ENCODE data around the gene UROC1. TPM values are rescaled to one million over a fixed set of nuclear protein-coding genes. Genes with fewer than 3 reads are reported as not detected.

UROC1 gene
- total and polyA plus RNA-seq, 9 of the 15 experiments (the other 6 are each of a cell fraction or from before 2014, with no cell fraction given) = not detected

DNA sequence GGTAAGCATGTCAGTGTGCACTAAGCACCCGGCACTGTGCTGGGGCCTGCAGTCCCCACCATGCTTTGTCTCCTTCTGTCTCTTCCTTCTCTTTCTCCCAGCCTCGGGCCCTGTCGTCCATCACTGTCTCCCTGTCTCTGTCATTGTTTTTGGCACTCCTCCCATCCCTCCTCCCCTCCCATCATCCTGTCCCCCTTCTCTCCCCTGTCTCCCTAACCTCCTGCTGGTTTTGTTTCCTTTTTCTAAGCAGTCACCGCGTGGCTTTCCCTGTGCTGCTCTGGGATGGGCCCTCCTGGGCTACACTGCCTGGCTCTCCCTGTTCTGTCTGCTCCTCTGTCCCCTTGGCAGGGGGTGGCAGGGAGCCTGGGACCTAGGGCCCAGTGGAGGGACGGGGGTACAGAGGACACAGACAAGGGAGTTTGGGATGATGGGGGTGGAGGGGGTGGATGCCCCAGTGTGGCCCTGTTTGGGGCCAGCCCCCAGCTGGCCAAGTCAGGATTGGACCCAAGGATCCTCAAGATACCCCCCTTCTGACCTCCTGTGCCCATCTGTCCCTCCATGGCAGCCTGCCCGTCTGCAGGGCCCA is 12.1 kb upstream of the UROC1 start:
- Histone ChIP-seq H3K9me1 (ENCODE audit: control insufficient read depth, insufficient read depth, low read length) (no peaks in the 10 kb centered on the region), H3K4me3 (no peak overlapping the region), H3K4me1 (replicated peaks in 1 of 2; ENCODE audit: control insufficient read depth in 2 of 2, insufficient read depth in 2 of 2, low read length in 2 of 2) (peaks cover 0 to 1% of the 10 kb centered on the region in 2 experiments; a peak in 2 of 5 replicates), H3K9ac (ENCODE audit: insufficient read depth in 1 of 2, low read depth in 2 of 2, low read length in 2 of 2) (no peak overlapping the region), H3K4me2 (ENCODE audit: insufficient read depth, low read length) (no peak overlapping the region), H3K27ac (ENCODE audit: extremely low read depth, low read depth, low read length) (no peak overlapping the region), H2AFZ (ENCODE audit: low read depth, low read length) (no peak overlapping the region), H3K79me2 (ENCODE audit: control insufficient read depth, insufficient read depth, low read length) (no peaks in the 10 kb centered on the region), H3K9me3 (replicated peaks; ENCODE audit: control insufficient read depth, insufficient read depth, low read depth, low read length) (no peaks in the 10 kb centered on the region), H3K27me3 (ENCODE audit: control insufficient read depth in 2 of 2, insufficient read depth in 2 of 2, low read length in 2 of 2) (peaks cover 0 to 4% of the 10 kb centered on the region in 2 experiments; a peak in 1 of 5 replicates), H3K36me3 (ENCODE audit: control insufficient read depth, insufficient read depth, low read length) (no peaks in the 10 kb centered on the region), H4K20me1 (replicated peaks; ENCODE audit: control insufficient read depth, insufficient read depth, low read length) (no peaks in the 10 kb centered on the region; the same call in 1 of the 2 replicates)
- intact Hi-C loops (cut with micrococcal nuclease) = loop anchor here (10.0 kb wide), 2 partner anchors 135 to 215 kb away; no protein-coding TSS in a partner anchor
- FAIRE-seq (no peak), ATAC-seq (no peak), DNase-seq (ENCODE audit: extremely low read depth in 1 of 4, low spot score in 3 of 4) (no peak)
- no TSS peak for BruUV-seq (replicated peaks)
- ChIA-PET CTCF (ENCODE audit: low intra/inter-chr PET ratio) (no interaction called here), POLR2A (no interaction called here)
- in situ Hi-C loops (cut with MboI) = no loop called here
- no peak for TF ChIP-seq MAZ (CRISPR knock-in tag; conservative IDR thresholded peaks at IDR 0.05 in 1 of 2, IDR thresholded peaks at IDR 0.05 in 1 of 2)
- TF ChIP-seq ZNF263 (CRISPR knock-in tag; IDR thresholded peaks at IDR 0.05; ENCODE audit: borderline replicate concordance) = peak; percentile 42; the same call in 1 of the 2 replicates
- 21% methylated on average over 3 of the region's 7 CpGs for WGBS (ENCODE audit: insufficient coverage, low coverage, missing lambda C conversion rate)

DNA sequence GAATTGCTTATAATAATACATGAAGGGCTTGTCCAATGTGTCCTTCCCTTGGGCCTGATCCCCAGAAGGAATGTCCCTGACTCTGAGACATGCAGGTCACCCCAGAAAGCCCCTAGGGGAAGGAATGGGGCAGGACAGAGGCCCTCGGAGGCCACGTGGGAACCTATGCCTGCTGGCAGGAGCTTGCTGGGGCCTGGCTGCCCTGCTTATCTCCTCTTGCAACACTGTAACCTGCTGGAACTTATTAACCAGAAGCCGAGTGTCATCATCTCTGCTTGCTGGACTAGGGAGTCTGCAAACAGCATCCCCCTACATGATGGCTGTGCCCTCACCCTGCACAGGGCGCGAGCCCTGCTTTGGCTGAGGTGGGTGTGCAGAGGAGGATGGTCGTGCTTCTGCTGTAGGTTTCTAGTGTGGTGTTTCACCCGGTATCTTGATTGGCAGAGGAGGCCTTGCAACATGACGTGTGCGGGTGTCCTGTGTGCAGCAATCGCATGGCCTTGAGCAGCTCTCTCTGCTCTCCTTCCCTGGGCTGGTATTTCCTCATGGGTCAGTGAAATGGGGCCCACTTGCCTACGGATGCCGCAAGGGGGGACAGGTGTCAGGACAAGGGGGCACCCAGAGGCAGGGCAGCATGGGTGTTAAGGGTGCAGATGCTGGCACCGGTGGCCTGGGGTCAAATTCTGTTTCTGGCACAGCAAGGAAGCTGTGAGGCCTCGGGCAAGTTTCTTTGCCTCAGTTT is 11.4 kb upstream of the UROC1 start:
- no peaks in the 10 kb centered on the region for H3K36me3 ChIP-seq (ENCODE audit: control insufficient read depth, insufficient read depth, low read length)
- in situ Hi-C loops (cut with MboI) = no loop called here
- WGBS (ENCODE audit: insufficient coverage, low coverage, missing lambda C conversion rate) = 8% methylated on average over 12 of the region's 14 CpGs
- no peaks in the 10 kb centered on the region; the same call in 1 of the 2 replicates for H4K20me1 ChIP-seq (replicated peaks; ENCODE audit: control insufficient read depth, insufficient read depth, low read length)
- H3K9me1 ChIP-seq (ENCODE audit: control insufficient read depth, insufficient read depth, low read length) = no peaks in the 10 kb centered on the region
- FAIRE-seq (no peak), ATAC-seq (no peak), DNase-seq (ENCODE audit: extremely low read depth in 1 of 4, low spot score in 3 of 4) (no peak)
- no TSS peak for BruUV-seq (replicated peaks)
- no peaks in the 10 kb centered on the region for H3K9me3 ChIP-seq (replicated peaks; ENCODE audit: control insufficient read depth, insufficient read depth, low read depth, low read length)
- H3K9ac ChIP-seq (ENCODE audit: insufficient read depth in 1 of 2, low read depth in 2 of 2, low read length in 2 of 2) = no peak overlapping the region
- no peaks in the 10 kb centered on the region for H3K79me2 ChIP-seq (ENCODE audit: control insufficient read depth, insufficient read depth, low read length)
- no peak overlapping the region for H2AFZ ChIP-seq (ENCODE audit: low read depth, low read length)
- no peak overlapping the region for H3K4me3 ChIP-seq
- POLR2A ChIA-PET = interaction anchor here (0.7 kb wide), 1 partner anchor 9 kb away, joined by 3 read pairs; no protein-coding TSS in a partner anchor
- H3K4me1 ChIP-seq (replicated peaks in 1 of 2; ENCODE audit: control insufficient read depth in 2 of 2, insufficient read depth in 2 of 2, low read length in 2 of 2) = peaks cover 0 to 9% of the 10 kb centered on the region in 2 experiments; a peak in 2 of 5 replicates
- no peak overlapping the region for H3K27ac ChIP-seq (ENCODE audit: extremely low read depth, low read depth, low read length)
- no peak overlapping the region for H3K4me2 ChIP-seq (ENCODE audit: insufficient read depth, low read length)
- intact Hi-C loops (cut with micrococcal nuclease) = loop anchor here (10.0 kb wide), 2 partner anchors 136 to 216 kb away; no protein-coding TSS in a partner anchor
- peaks cover 0 to 4% of the 10 kb centered on the region in 2 experiments; a peak in 1 of 5 replicates for H3K27me3 ChIP-seq (ENCODE audit: control insufficient read depth in 2 of 2, insufficient read depth in 2 of 2, low read length in 2 of 2)
- CTCF ChIA-PET (ENCODE audit: low intra/inter-chr PET ratio) = no interaction called here
- TF ChIP-seq MAFF (IDR thresholded peaks at IDR 0.05; ENCODE audit: low read length) (no peak), ZNF644 (tag; IDR thresholded peaks at IDR 0.05; ENCODE audit: low read depth) (no peak), GABPB2 (CRISPR knock-in tag; conservative IDR thresholded peaks at IDR 0.05) (no peak), ZNF609 (CRISPR knock-in tag; IDR thresholded peaks at IDR 0.05; ENCODE audit: borderline replicate concordance) (no peak), MEF2D (tag; conservative IDR thresholded peaks at IDR 0.05; ENCODE audit: low read depth) (no peak), LEF1 (IDR thresholded peaks at IDR 0.05) (no peak), SP1 (CRISPR knock-in tag; IDR thresholded peaks at IDR 0.05) (no peak)
